Kidney (tissue), 14 donors: ENCODE results near the gene PCDHGA1. TPM values are rescaled to one million over a fixed set of nuclear protein-coding genes. Genes with fewer than 3 reads are reported as not detected.

Source experiments
- DNase-seq, 5 donors: peaks; one replicate each; pipeline ENCODE4 v3.0.0-alpha.2; 2013 to 2020
- FAIRE-seq: peaks from 2 replicates; lab custom pipeline; 2012; peaks lifted over from hg19 to GRCh38; lab: Jason Lieb, UNC
- H3K27ac ChIP-seq, 2 donors: one replicate each; pipeline ENCODE4 v1.7.0; 2013; ENCODE audit warnings: low read depth in 2 of 2, low read length in 2 of 2, inconsistent platforms in 1 of 2
- H3K27me3 ChIP-seq: one replicate; pipeline ENCODE4 v1.7.1; 2013; ENCODE audit warnings: low read length, inconsistent platforms; ENCODE audit not compliant: control insufficient read depth, insufficient read depth
- H3K36me3 ChIP-seq, 3 donors: one replicate each; pipeline versions ENCODE4 v1.7.0 to v1.7.1; 2013; ENCODE audit warnings: low read length in 3 of 3, control low read depth in 1 of 3, inconsistent platforms in 1 of 3; ENCODE audit not compliant: insufficient read depth in 3 of 3, control insufficient read depth in 2 of 3
- H3K4me1 ChIP-seq, 3 donors: one replicate each; pipeline versions ENCODE4 v1.7.0 to v1.7.1; 2013; ENCODE audit warnings: low read length in 3 of 3, inconsistent platforms in 1 of 3, low read depth in 1 of 3; ENCODE audit not compliant: control insufficient read depth in 2 of 3, insufficient read depth in 2 of 3
- H3K4me3 ChIP-seq, 3 donors: one replicate each; pipeline versions ENCODE4 v1.7.0 to v1.8.1; 2013; ENCODE audit warnings: low read length in 3 of 3, control low read depth in 1 of 3, inconsistent platforms in 1 of 3
- H3K9ac ChIP-seq, 3 donors: one replicate each; pipeline versions ENCODE4 v1.7.0 to v1.7.1; 2013; ENCODE audit warnings: low read length in 3 of 3, control low read depth in 1 of 3, inconsistent platforms in 1 of 3
- H3K9me3 ChIP-seq, 3 donors: one replicate each; pipeline versions ENCODE4 v1.7.0 to v1.7.1; 2013; ENCODE audit warnings: low read length in 3 of 3, control low read depth in 1 of 3, inconsistent platforms in 1 of 3; ENCODE audit not compliant: control insufficient read depth in 2 of 3, insufficient read depth in 1 of 3
- CTCF ChIP-seq: IDR thresholded peaks from 3 replicates; pipeline ENCODE4 v1.5.1; 2012; ENCODE audit warnings: mild to moderate bottlenecking, moderate library complexity, borderline replicate concordance; ENCODE audit not compliant: insufficient read depth; ENCODE audit errors: extremely low read depth
- intact Hi-C: fragments of 100-400 bp; cut with DNase I; formaldehyde crosslinking; loops from one replicate; pipeline ENCODE4 v1.11.1; 2022
- polyA plus RNA-seq: library from polyadenylated mRNA; stranded (reverse); fragments of 350-450 nt; fragmentation: Illumina TruSeq; extraction: RNeasy Lipid Tissue Mini Kit (QIAGEN cat#74804); gene quantifications from one replicate; pipeline ENCODE4 v1.2.3, GENCODE V29; 2014; ENCODE audit warnings: low read depth, low replicate concordance; ENCODE audit not compliant: insufficient read depth
- total RNA-seq: library from RNA; stranded (reverse); fragmentation: NEBNext Ultra II Directional; extraction: Animal tissue kit (Norgen Biotek cat#: 25700); gene quantifications from one replicate; pipeline ENCODE4 v1.2.1, GENCODE V29; 2021
- donor health status: control.
- donor health status: control.
- donor health status: control.
- donor health status: control.
- donor health status: control.
- donor health status: DM: yes; HTN: yes; CAD: no.
- donor health status: Normal renal cell carcinoma (clear cell type).

The PCDHGA1 gene
- total and polyA plus RNA-seq, 2 donors from 2014 or later: 0.19 to 0.69 TPM

GRCh38 chr5:141516672-141517025, 186.3 kb downstream of the PCDHGA1 start:
- intact Hi-C loops: no loop called here
- peak in 2 of 5 donors; percentile 31 to 84 for DNase-seq
- FAIRE-seq: no peak
- H3K27me3 ChIP-seq: no peaks in the 10 kb centered on the region
- H3K4me3 ChIP-seq: no peak overlapping the region
- H3K9me3 ChIP-seq: no peaks in the 10 kb centered on the region
- H3K4me1 ChIP-seq: peaks cover 7 to 9% (median 7%) of the 10 kb centered on the region in 3 donors
- H3K27ac ChIP-seq: no peak overlapping the region
- H3K36me3 ChIP-seq: peaks cover 6 to 33% (median 17%) of the 10 kb centered on the region in 3 donors
- H3K9ac ChIP-seq: no peak overlapping the region
- no peak for TF ChIP-seq CTCF

GRCh38 chr5:141517312-141517711, 187.0 kb downstream of the PCDHGA1 start:
- intact Hi-C loops: no loop called here
- DNase-seq: peak in 1 of 5 donors; percentile 7
- Histone ChIP-seq H3K9ac (no peak overlapping the region), H3K9me3 (no peaks in the 10 kb centered on the region), H3K27me3 (no peaks in the 10 kb centered on the region), H3K27ac (no peak overlapping the region), H3K36me3 (peaks cover 5 to 39% (median 18%) of the 10 kb centered on the region in 3 donors), H3K4me1 (peaks cover 7 to 9% (median 7%) of the 10 kb centered on the region in 3 donors), H3K4me3 (no peak overlapping the region)
- FAIRE-seq: no peak
- no peak for TF ChIP-seq CTCF

GRCh38 chr5:141517880-141518617, 187.7 kb downstream of the PCDHGA1 start:
- H3K9ac ChIP-seq: no peak overlapping the region

More at GRCh38 chr5:141517880-141518617, 187.7 kb downstream of the PCDHGA1 start:
- Histone ChIP-seq H3K36me3 (peaks cover 5 to 46% (median 23%) of the 10 kb centered on the region in 3 donors), H3K4me1 (peaks cover 6 to 9% (median 7%) of the 10 kb centered on the region in 3 donors), H3K9me3 (no peaks in the 10 kb centered on the region), H3K27ac (no peak overlapping the region), H3K4me3 (no peak overlapping the region), H3K27me3 (no peaks in the 10 kb centered on the region)
- peak in 1 of 5 donors; percentile 44 for DNase-seq
- intact Hi-C loops: no loop called here
- FAIRE-seq: no peak
- TF ChIP-seq CTCF: no peak
